ENCODE measurements around the gene ERFE. TPM values are rescaled to one million over a fixed set of nuclear protein-coding genes. Genes with fewer than 3 reads are reported as not detected.

Gene ERFE
- total and polyA plus RNA-seq, 10 of the 15 experiments (the other 5 are each of a cell fraction or from before 2014, with no cell fraction given) = not detected

DNA sequence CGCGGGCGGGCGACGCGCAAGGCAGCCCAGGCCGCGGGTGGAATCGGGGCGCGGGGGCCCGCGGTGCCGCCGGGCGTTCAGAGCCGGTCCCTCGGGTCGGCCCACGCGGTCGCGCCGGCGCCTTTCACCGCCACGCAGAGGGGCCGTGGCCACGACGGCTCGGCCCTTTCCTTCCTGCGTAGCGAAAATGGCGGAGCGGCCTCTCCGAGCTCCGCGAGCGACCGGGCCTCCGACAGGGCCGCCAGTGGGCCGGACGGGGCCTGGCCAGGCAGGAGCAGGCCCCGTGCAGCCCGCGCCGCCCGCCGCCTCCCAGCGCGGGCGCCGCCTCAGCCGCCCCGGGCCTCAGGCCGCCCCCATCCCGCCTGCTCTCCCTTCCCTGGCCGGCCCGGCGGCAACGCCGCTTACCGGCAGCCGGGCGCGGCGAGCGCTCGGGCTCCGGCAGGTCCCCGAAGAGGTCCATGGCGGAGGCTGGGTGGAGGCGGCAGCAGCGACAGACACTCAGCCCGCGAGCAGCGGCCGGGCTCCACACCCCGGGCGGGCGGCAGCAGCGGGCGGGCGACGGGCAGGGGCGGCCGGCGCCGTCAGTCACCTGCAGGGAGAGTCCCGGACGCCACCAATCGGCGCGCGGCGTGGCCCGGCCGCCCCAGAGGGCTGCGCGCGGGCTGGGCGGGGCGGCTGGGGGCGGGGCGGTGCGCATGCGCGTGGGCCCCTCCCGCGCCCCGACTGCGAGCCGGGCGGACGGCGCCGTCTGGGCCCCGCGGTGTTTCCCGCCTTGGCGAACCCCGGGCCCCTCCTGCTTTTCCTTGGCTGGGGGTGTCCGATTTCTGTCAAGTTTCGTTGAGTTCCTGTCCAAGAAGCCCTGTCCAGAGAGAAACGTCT lies 44.6 kb downstream of the ERFE start, which contains the start of gene ILKAP (continued):
- TF ChIP-seq, protein P1, sequence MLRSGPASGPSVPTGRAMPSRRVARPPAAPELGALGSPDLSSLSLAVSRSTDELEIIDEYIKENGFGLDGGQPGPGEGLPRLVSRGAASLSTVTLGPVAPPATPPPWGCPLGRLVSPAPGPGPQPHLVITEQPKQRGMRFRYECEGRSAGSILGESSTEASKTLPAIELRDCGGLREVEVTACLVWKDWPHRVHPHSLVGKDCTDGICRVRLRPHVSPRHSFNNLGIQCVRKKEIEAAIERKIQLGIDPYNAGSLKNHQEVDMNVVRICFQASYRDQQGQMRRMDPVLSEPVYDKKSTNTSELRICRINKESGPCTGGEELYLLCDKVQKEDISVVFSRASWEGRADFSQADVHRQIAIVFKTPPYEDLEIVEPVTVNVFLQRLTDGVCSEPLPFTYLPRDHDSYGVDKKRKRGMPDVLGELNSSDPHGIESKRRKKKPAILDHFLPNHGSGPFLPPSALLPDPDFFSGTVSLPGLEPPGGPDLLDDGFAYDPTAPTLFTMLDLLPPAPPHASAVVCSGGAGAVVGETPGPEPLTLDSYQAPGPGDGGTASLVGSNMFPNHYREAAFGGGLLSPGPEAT (IDR thresholded peaks at IDR 0.05; ENCODE audit: low read depth) = no peak
- TF ChIP-seq, protein P2, sequence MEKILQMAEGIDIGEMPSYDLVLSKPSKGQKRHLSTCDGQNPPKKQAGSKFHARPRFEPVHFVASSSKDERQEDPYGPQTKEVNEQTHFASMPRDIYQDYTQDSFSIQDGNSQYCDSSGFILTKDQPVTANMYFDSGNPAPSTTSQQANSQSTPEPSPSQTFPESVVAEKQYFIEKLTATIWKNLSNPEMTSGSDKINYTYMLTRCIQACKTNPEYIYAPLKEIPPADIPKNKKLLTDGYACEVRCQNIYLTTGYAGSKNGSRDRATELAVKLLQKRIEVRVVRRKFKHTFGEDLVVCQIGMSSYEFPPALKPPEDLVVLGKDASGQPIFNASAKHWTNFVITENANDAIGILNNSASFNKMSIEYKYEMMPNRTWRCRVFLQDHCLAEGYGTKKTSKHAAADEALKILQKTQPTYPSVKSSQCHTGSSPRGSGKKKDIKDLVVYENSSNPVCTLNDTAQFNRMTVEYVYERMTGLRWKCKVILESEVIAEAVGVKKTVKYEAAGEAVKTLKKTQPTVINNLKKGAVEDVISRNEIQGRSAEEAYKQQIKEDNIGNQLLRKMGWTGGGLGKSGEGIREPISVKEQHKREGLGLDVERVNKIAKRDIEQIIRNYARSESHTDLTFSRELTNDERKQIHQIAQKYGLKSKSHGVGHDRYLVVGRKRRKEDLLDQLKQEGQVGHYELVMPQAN (conservative IDR thresholded peaks at IDR 0.05) = peak; percentile 79
- TF ChIP-seq, protein P3, sequence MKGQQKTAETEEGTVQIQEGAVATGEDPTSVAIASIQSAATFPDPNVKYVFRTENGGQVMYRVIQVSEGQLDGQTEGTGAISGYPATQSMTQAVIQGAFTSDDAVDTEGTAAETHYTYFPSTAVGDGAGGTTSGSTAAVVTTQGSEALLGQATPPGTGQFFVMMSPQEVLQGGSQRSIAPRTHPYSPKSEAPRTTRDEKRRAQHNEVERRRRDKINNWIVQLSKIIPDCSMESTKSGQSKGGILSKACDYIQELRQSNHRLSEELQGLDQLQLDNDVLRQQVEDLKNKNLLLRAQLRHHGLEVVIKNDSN (IDR thresholded peaks at IDR 0.05; ENCODE audit: borderline replicate concordance, extremely low read length, insufficient read depth, low read depth, low read length) = peak; percentile 29
- TF ChIP-seq NRF1 (conservative IDR thresholded peaks at IDR 0.05; ENCODE audit: low read depth, low read length) = peak; percentile 60
- TF ChIP-seq, protein P4, sequence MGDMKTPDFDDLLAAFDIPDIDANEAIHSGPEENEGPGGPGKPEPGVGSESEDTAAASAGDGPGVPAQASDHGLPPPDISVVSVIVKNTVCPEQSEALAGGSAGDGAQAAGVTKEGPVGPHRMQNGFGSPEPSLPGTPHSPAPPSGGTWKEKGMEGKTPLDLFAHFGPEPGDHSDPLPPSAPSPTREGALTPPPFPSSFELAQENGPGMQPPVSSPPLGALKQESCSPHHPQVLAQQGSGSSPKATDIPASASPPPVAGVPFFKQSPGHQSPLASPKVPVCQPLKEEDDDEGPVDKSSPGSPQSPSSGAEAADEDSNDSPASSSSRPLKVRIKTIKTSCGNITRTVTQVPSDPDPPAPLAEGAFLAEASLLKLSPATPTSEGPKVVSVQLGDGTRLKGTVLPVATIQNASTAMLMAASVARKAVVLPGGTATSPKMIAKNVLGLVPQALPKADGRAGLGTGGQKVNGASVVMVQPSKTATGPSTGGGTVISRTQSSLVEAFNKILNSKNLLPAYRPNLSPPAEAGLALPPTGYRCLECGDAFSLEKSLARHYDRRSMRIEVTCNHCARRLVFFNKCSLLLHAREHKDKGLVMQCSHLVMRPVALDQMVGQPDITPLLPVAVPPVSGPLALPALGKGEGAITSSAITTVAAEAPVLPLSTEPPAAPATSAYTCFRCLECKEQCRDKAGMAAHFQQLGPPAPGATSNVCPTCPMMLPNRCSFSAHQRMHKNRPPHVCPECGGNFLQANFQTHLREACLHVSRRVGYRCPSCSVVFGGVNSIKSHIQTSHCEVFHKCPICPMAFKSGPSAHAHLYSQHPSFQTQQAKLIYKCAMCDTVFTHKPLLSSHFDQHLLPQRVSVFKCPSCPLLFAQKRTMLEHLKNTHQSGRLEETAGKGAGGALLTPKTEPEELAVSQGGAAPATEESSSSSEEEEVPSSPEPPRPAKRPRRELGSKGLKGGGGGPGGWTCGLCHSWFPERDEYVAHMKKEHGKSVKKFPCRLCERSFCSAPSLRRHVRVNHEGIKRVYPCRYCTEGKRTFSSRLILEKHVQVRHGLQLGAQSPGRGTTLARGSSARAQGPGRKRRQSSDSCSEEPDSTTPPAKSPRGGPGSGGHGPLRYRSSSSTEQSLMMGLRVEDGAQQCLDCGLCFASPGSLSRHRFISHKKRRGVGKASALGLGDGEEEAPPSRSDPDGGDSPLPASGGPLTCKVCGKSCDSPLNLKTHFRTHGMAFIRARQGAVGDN (IDR thresholded peaks at IDR 0.05) = peak; percentile 61
- TF ChIP-seq POU2F2 (IDR thresholded peaks at IDR 0.05; ENCODE audit: borderline replicate concordance, low read depth, low read length) = 0 out of 3 replicates have a peak, but pooled peaks have one; percentile 11
- TF ChIP-seq ZNF24 (IDR thresholded peaks at IDR 0.05) = 0 out of 2 replicates have a peak, but pooled peaks have one; percentile 24
- TF ChIP-seq, protein P5, sequence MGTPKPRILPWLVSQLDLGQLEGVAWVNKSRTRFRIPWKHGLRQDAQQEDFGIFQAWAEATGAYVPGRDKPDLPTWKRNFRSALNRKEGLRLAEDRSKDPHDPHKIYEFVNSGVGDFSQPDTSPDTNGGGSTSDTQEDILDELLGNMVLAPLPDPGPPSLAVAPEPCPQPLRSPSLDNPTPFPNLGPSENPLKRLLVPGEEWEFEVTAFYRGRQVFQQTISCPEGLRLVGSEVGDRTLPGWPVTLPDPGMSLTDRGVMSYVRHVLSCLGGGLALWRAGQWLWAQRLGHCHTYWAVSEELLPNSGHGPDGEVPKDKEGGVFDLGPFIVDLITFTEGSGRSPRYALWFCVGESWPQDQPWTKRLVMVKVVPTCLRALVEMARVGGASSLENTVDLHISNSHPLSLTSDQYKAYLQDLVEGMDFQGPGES (IDR thresholded peaks at IDR 0.05) = no peak
- TF ChIP-seq RBBP5 (conservative IDR thresholded peaks at IDR 0.05) = no peak
- no peak for TF ChIP-seq ZNF622 (IDR thresholded peaks at IDR 0.05)

All from GM12878 (cell line).